Measurements from ENCODE around the gene LCNL1. TPM values are rescaled to one million over a fixed set of nuclear protein-coding genes. Genes with fewer than 3 reads are reported as not detected.

LCNL1 gene
- total and polyA plus RNA-seq, 2 donors (not counting 1 experiment from before 2014, with no cell fraction given): not detected

DNA sequence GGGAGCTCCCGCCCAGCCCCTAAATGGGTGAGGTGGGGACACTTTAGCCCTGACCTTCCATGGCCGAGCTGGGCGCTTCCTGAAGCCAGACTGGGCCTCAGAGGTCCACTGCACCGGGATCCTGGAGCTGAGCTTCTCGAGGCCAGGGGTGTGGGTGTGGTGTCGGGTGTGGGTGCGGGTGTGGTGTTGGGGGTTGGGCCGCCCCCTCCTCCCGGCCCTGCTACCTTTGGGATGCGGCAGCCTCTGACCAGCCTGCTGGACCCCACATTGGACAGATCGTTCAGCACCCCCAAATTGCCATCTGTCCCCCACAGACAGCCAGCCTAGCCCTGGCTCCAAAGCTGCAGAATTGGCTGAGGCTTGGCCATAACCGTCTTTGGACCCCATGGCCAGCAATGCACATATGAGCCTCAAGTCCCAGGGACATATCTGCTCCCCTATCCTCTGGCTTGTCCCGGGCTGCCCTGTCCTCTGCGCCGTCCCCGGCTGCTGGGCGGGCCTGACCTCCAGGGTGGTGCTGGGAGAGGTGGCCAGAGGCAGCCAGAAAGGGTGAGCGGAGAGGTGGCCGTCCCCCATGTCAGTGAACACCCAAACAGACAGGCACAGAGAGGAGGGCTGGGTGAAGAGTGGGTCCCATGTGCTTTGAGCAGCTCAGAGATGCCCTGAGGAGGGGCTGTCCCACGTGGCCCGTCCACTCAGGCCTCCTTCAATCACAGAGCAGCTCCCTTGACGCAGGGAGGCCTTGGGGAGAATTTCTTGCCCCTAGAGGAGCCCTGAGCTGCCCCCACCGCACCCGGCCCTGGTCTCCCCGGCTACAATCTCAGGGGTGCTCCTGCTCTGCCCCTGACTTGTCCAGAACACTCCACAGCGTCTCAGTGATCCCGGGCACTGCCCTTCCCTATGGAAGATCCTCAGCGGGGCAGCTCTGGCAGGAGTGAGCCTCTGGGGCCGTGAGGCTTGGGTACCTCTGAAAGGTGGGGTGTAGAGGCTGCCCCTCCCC lies 8.9 kb upstream of the LCNL1 start:
- Histone ChIP-seq H3K4me1 (ENCODE audit: control insufficient read depth in 2 of 2, insufficient read depth in 2 of 2, low read length in 2 of 2) (peaks cover 3 to 5% of the 10 kb centered on the region in 2 donors), H3K9ac (ENCODE audit: low read length) (no peak overlapping the region)

More for the DNA sequence above, 8.9 kb upstream of the LCNL1 start:
- peaks cover 5% of the 10 kb centered on the region for H3K4me1 Mint-ChIP-seq
- no peaks in the 10 kb centered on the region for H4K20me1 ChIP-seq (ENCODE audit: control insufficient read depth, insufficient read depth, low read length, poor library complexity, severe bottlenecking)
- no peak overlapping the region for H2AFZ ChIP-seq (ENCODE audit: insufficient read depth, low read depth, low read length, poor library complexity, severe bottlenecking)
- no peak overlapping the region for H3K4me2 ChIP-seq (replicated peaks; ENCODE audit: low read depth, low read length, poor library complexity, severe bottlenecking)
- H3K27me3 ChIP-seq (replicated peaks in 1 of 4; ENCODE audit: control extremely low read depth in 1 of 4, control insufficient read depth in 3 of 4, insufficient read depth in 4 of 4, low read length in 3 of 4): peaks cover 0 to 30% (median 4%) of the 10 kb centered on the region in 4 experiments
- H3K9me3 Mint-ChIP-seq (ENCODE audit: insufficient read depth): no peaks in the 10 kb centered on the region
- H3K4me3 ChIP-seq (ENCODE audit: control extremely low read depth in 1 of 5, extremely low read depth in 1 of 5, insufficient read depth in 1 of 5, low read depth in 2 of 5, low read length in 4 of 5): no peak overlapping the region
- ATAC-seq (ENCODE audit: low read depth) (no peak), DNase-seq (no peak)
- no peak overlapping the region for H3K4me3 Mint-ChIP-seq
- peaks cover 0 to 4% (median 0%) of the 10 kb centered on the region in 3 donors for H3K9me3 ChIP-seq (ENCODE audit: control extremely low read depth in 1 of 3, control insufficient read depth in 2 of 3, insufficient read depth in 1 of 3, low read length in 2 of 3)
- no peak overlapping the region for H3K27ac Mint-ChIP-seq
- no peak overlapping the region for H3K27ac ChIP-seq (ENCODE audit: low read length in 2 of 2)
- CTCF ChIA-PET: no interaction called here
- intact Hi-C loops (cut with micrococcal nuclease): no loop called here
- TF ChIP-seq, protein P1, sequence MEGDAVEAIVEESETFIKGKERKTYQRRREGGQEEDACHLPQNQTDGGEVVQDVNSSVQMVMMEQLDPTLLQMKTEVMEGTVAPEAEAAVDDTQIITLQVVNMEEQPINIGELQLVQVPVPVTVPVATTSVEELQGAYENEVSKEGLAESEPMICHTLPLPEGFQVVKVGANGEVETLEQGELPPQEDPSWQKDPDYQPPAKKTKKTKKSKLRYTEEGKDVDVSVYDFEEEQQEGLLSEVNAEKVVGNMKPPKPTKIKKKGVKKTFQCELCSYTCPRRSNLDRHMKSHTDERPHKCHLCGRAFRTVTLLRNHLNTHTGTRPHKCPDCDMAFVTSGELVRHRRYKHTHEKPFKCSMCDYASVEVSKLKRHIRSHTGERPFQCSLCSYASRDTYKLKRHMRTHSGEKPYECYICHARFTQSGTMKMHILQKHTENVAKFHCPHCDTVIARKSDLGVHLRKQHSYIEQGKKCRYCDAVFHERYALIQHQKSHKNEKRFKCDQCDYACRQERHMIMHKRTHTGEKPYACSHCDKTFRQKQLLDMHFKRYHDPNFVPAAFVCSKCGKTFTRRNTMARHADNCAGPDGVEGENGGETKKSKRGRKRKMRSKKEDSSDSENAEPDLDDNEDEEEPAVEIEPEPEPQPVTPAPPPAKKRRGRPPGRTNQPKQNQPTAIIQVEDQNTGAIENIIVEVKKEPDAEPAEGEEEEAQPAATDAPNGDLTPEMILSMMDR (IDR thresholded peaks at IDR 0.05): no peak
- no peak for TF ChIP-seq EZH2 (IDR thresholded peaks at IDR 0.05; ENCODE audit: borderline replicate concordance, insufficient read depth, low read depth, low read length, poor library complexity, severe bottlenecking)
- H3K79me2 ChIP-seq (ENCODE audit: control insufficient read depth, insufficient read depth, low read length): no peaks in the 10 kb centered on the region
- peaks cover 6% of the 10 kb centered on the region for H3K27me3 Mint-ChIP-seq
- 91% methylated on average over 28 of the region's 29 CpGs for WGBS (ENCODE audit: insufficient coverage)
- POLR2A ChIA-PET: no interaction called here
- no peaks in the 10 kb centered on the region for H3K36me3 ChIP-seq (replicated peaks in 1 of 2; ENCODE audit: control extremely low read depth in 1 of 2, control insufficient read depth in 1 of 2, extremely low read depth in 1 of 2, insufficient read depth in 2 of 2, low read length in 1 of 2)
